Mononuclear cell (primary cell): Measurements from ENCODE around the gene PILRB. TPM values are rescaled to one million over a fixed set of nuclear protein-coding genes. Genes with fewer than 3 reads are reported as not detected.
"Not testable (repeated sequence)": the region's sequence is repeated elsewhere in the genome, so short reads cannot be mapped to it uniquely, and the experiment has no call there.

Experiments used
- H3K27me3 ChIP-seq: 2 replicates; pipeline ENCODE4 v1.6.0; 2011; ENCODE audit warnings: low read length, control low read depth; ENCODE audit not compliant: insufficient read depth
- H3K4me1 ChIP-seq: 2 replicates; pipeline ENCODE4 v1.5.1; 2011; ENCODE audit warnings: mild to moderate bottlenecking, low read length, control low read depth; ENCODE audit not compliant: insufficient read depth
- H3K4me3 ChIP-seq: 2 replicates; pipeline ENCODE4 v1.5.1; 2011; ENCODE audit warnings: mild to moderate bottlenecking, low read length, moderate library complexity
- H3K9me3 ChIP-seq: 2 replicates; pipeline ENCODE4 v1.5.1; 2011; ENCODE audit warnings: low read depth, mild to moderate bottlenecking, control low read depth, low read length
- total RNA-seq: library from RNA; depleted of rRNA; stranded (reverse); fragments of >200 nt; gene quantifications from one replicate; pipeline ENCODE4 v1.2.3, GENCODE V29; 2012

Gene PILRB
- total RNA-seq, 1 donor, result 26.6 TPM

GRCh38 chr7:100381531-100382233, 23.8 kb downstream of the PILRB start:
- not testable (repeated sequence) for H3K27me3 ChIP-seq, H3K4me3 ChIP-seq, H3K9me3 ChIP-seq
- peaks cover 77% of the 10 kb centered on the region for H3K4me1 ChIP-seq

GRCh38 chr7:100382234-100382853, 24.4 kb downstream of the PILRB start:
- not testable (repeated sequence) for H3K27me3 ChIP-seq, H3K4me3 ChIP-seq, H3K9me3 ChIP-seq
- H3K4me1 ChIP-seq, result peaks cover 71% of the 10 kb centered on the region

- Histone ChIP-seq H3K27me3 (no peaks in the 10 kb centered on the region), H3K9me3 (no peaks in the 10 kb centered on the region), H3K4me1 (peaks cover 50% of the 10 kb centered on the region), H3K4me3 (no peak overlapping the region)
These were observed 26.8 kb downstream of the PILRB start for GRCh38 chr7:100384628-100385294.

GRCh38 chr7:100386940-100387339, 29.0 kb downstream of the PILRB start:
- H3K27me3 ChIP-seq, result no peaks in the 10 kb centered on the region
- peaks cover 35% of the 10 kb centered on the region for H3K4me1 ChIP-seq
- H3K4me3 ChIP-seq, result no peak overlapping the region
- H3K9me3 ChIP-seq, result no peaks in the 10 kb centered on the region

GRCh38 chr7:100387695-100388094, 29.8 kb downstream of the PILRB start:
- no peak overlapping the region for H3K4me3 ChIP-seq
- H3K4me1 ChIP-seq, result peaks cover 34% of the 10 kb centered on the region
- H3K9me3 ChIP-seq, result no peaks in the 10 kb centered on the region
- no peaks in the 10 kb centered on the region for H3K27me3 ChIP-seq

- Histone ChIP-seq H3K4me1 (peaks cover 36% of the 10 kb centered on the region), H3K4me3 (no peak overlapping the region), H3K27me3 (no peaks in the 10 kb centered on the region), H3K9me3 (no peaks in the 10 kb centered on the region)
These were observed 31.6 kb downstream of the PILRB start for GRCh38 chr7:100389437-100390088.

- no peaks in the 10 kb centered on the region for H3K27me3 ChIP-seq
- peaks cover 41% of the 10 kb centered on the region for H3K4me1 ChIP-seq
- no peaks in the 10 kb centered on the region for H3K9me3 ChIP-seq
- no peak overlapping the region for H3K4me3 ChIP-seq
These were observed 32.5 kb downstream of the PILRB start for GRCh38 chr7:100390286-100391009.

GRCh38 chr7:100393233-100393905, 35.5 kb downstream of the PILRB start:
- H3K9me3 ChIP-seq, result no peaks in the 10 kb centered on the region
- H3K4me3 ChIP-seq, result no peak overlapping the region
- no peaks in the 10 kb centered on the region for H3K27me3 ChIP-seq

GRCh38 chr7:100394077-100394476, 36.2 kb downstream of the PILRB start:
- H3K4me1 ChIP-seq, result peaks cover 64% of the 10 kb centered on the region
- H3K9me3 ChIP-seq, result no peaks in the 10 kb centered on the region
- no peak overlapping the region for H3K4me3 ChIP-seq
- H3K27me3 ChIP-seq, result no peaks in the 10 kb centered on the region

More at GRCh38 chr7:100393233-100393905, 35.5 kb downstream of the PILRB start:
- peaks cover 60% of the 10 kb centered on the region for H3K4me1 ChIP-seq

- peaks cover 64% of the 10 kb centered on the region for H3K4me1 ChIP-seq
- no peak overlapping the region for H3K4me3 ChIP-seq
- H3K27me3 ChIP-seq, result no peaks in the 10 kb centered on the region
- no peaks in the 10 kb centered on the region for H3K9me3 ChIP-seq
These were observed 38.6 kb downstream of the PILRB start for GRCh38 chr7:100396421-100396982.

GRCh38 chr7:100397315-100398081, 39.6 kb downstream of the PILRB start:
- no peak overlapping the region for H3K4me3 ChIP-seq
- peaks cover 56% of the 10 kb centered on the region for H3K4me1 ChIP-seq
- H3K27me3 ChIP-seq, result no peaks in the 10 kb centered on the region
- no peaks in the 10 kb centered on the region for H3K9me3 ChIP-seq

- H3K9me3 ChIP-seq, result no peaks in the 10 kb centered on the region
- no peaks in the 10 kb centered on the region for H3K27me3 ChIP-seq
- H3K4me1 ChIP-seq, result peaks cover 51% of the 10 kb centered on the region
- H3K4me3 ChIP-seq, result no peak overlapping the region
These were observed 40.3 kb downstream of the PILRB start for GRCh38 chr7:100398239-100398638.

GRCh38 chr7:100400041-100400440, 42.1 kb downstream of the PILRB start:
- Histone ChIP-seq H3K4me1 (peaks cover 35% of the 10 kb centered on the region), H3K4me3 (no peak overlapping the region), H3K9me3 (no peaks in the 10 kb centered on the region), H3K27me3 (no peaks in the 10 kb centered on the region)
